HepG2 (cell line): Measurements from ENCODE around the gene ACP2. TPM values are rescaled to one million over a fixed set of nuclear protein-coding genes. Genes with fewer than 3 reads are reported as not detected.
A peak's percentile ranks its signal among the peaks of the same experiment; 100 is the strongest.

Experiments used
- CCAR2 ChIP-seq: fragments of 200-400 bp; formaldehyde crosslinking; optimal IDR thresholded peaks from 2 replicates; pipeline ENCODE3; 2018; ENCODE audit warnings: low read depth, mild to moderate bottlenecking, low read length, moderate library complexity
- CEBPB ChIP-seq: IDR thresholded peaks from 2 replicates; pipeline ENCODE4 v1.6.1; 2011; ENCODE audit warnings: low read depth, low read length, improper control_type of control experiment, borderline replicate concordance
- CENPX ChIP-seq: sonication (generic); formaldehyde crosslinking; IDR thresholded peaks from 2 replicates; pipeline ENCODE4 v1.9.0; 2021; ENCODE audit warnings: mild to moderate bottlenecking, missing genetic modification reagents, moderate library complexity
- KDM2A ChIP-seq: sonication (generic); formaldehyde crosslinking; IDR thresholded peaks from 2 replicates; pipeline ENCODE4 v1.4.0; 2020; ENCODE audit warnings: low read depth, missing genetic modification reagents, borderline replicate concordance
- KDM5A ChIP-seq: fragments of 200-600 bp; sonication (generic); IDR thresholded peaks from 2 replicates; pipeline ENCODE4 v1.7.0; 2018; ENCODE audit warnings: antibody characterized with exemption, mild to moderate bottlenecking, low read length, borderline replicate concordance
- NPAS2 ChIP-seq: sonication (generic); formaldehyde crosslinking; IDR thresholded peaks from 2 replicates; pipeline ENCODE4 v1.8.0; 2022; ENCODE audit warnings: mild to moderate bottlenecking, missing genetic modification reagents, borderline replicate concordance
- NR1H2 ChIP-seq: sonication (generic); formaldehyde crosslinking; IDR thresholded peaks from 2 replicates; pipeline ENCODE4 v1.8.1; 2022; ENCODE audit warnings: low read depth, missing genetic modification reagents, borderline replicate concordance
- NR2F6 ChIP-seq, 2 experiments: IDR thresholded peaks; 2 replicates each; pipeline ENCODE4 v1.6.1; 2016; ENCODE audit warnings: antibody characterized with exemption in 1 of 2, mild to moderate bottlenecking in 1 of 2
- YY1 ChIP-seq: IDR thresholded peaks from 2 replicates; pipeline ENCODE4 v1.6.1; 2011; ENCODE audit warnings: low read length, low read depth, moderate library complexity, mild to moderate bottlenecking; ENCODE audit not compliant: insufficient read depth, insufficient replicate concordance
- ZGPAT ChIP-seq: IDR thresholded peaks from 2 replicates; pipeline ENCODE4 v1.6.1; 2016; ENCODE audit warnings: mild to moderate bottlenecking
- ZNF138 ChIP-seq: sonication (generic); formaldehyde crosslinking; IDR thresholded peaks from 2 replicates; pipeline ENCODE4 v1.5.0; 2020; ENCODE audit warnings: mild to moderate bottlenecking, low read depth, missing genetic modification reagents
- ZNF543 ChIP-seq: sonication (generic); formaldehyde crosslinking; IDR thresholded peaks from 2 replicates; pipeline ENCODE4 v1.4.0; 2020; ENCODE audit warnings: mild to moderate bottlenecking, missing genetic modification reagents
- ZNF703 ChIP-seq: sonication (generic); formaldehyde crosslinking; IDR thresholded peaks from 2 replicates; pipeline ENCODE4 v1.5.1; 2020; ENCODE audit warnings: missing genetic modification reagents, mild to moderate bottlenecking, moderate library complexity, borderline replicate concordance
- ZNF761 ChIP-seq: sonication (generic); formaldehyde crosslinking; conservative IDR thresholded peaks from 2 replicates; pipeline ENCODE4 v1.4.0; 2020; ENCODE audit warnings: mild to moderate bottlenecking, missing genetic modification reagents
- polyA plus RNA-seq, 8 experiments: library from polyadenylated mRNA; depleted of rRNA in 3 of 8; stranded (reverse) in 7 of 8; unstranded in 1 of 8; fragments of >200 nt; fragmentation: Illumina TruSeq in 4 of 8; extraction: Trizol in 4 of 8; gene quantifications; 2 replicates each; pipeline versions ENCODE4 v1.2.1 to v1.2.3, GENCODE V29; 2011 to 2016; ENCODE audit warnings: low read depth in 4 of 8, missing spikeins in 1 of 8, mixed read lengths in 1 of 8; ENCODE audit not compliant: insufficient read depth in 1 of 8
- total RNA-seq, 5 experiments: library from RNA; depleted of rRNA; stranded (reverse); fragments of >200 nt; fragmentation: Illumina TruSeq; extraction: Trizol; gene quantifications; 2 replicates each; pipeline ENCODE4 v1.2.3, GENCODE V29; 2016; ENCODE audit warnings: low read depth in 1 of 5
- TF ChIP-seq, protein P1 (sequence below): sonication (generic); formaldehyde crosslinking; IDR thresholded peaks from 2 replicates; pipeline ENCODE4 v1.4.0; 2020; ENCODE audit warnings: mild to moderate bottlenecking, missing genetic modification reagents

The ACP2 gene
- total and polyA plus RNA-seq, 2 of the 13 experiments (the other 11 are each of a cell fraction or from before 2014, with no cell fraction given): 17.7 to 20.2 TPM

- TF ChIP-seq, protein P1, sequence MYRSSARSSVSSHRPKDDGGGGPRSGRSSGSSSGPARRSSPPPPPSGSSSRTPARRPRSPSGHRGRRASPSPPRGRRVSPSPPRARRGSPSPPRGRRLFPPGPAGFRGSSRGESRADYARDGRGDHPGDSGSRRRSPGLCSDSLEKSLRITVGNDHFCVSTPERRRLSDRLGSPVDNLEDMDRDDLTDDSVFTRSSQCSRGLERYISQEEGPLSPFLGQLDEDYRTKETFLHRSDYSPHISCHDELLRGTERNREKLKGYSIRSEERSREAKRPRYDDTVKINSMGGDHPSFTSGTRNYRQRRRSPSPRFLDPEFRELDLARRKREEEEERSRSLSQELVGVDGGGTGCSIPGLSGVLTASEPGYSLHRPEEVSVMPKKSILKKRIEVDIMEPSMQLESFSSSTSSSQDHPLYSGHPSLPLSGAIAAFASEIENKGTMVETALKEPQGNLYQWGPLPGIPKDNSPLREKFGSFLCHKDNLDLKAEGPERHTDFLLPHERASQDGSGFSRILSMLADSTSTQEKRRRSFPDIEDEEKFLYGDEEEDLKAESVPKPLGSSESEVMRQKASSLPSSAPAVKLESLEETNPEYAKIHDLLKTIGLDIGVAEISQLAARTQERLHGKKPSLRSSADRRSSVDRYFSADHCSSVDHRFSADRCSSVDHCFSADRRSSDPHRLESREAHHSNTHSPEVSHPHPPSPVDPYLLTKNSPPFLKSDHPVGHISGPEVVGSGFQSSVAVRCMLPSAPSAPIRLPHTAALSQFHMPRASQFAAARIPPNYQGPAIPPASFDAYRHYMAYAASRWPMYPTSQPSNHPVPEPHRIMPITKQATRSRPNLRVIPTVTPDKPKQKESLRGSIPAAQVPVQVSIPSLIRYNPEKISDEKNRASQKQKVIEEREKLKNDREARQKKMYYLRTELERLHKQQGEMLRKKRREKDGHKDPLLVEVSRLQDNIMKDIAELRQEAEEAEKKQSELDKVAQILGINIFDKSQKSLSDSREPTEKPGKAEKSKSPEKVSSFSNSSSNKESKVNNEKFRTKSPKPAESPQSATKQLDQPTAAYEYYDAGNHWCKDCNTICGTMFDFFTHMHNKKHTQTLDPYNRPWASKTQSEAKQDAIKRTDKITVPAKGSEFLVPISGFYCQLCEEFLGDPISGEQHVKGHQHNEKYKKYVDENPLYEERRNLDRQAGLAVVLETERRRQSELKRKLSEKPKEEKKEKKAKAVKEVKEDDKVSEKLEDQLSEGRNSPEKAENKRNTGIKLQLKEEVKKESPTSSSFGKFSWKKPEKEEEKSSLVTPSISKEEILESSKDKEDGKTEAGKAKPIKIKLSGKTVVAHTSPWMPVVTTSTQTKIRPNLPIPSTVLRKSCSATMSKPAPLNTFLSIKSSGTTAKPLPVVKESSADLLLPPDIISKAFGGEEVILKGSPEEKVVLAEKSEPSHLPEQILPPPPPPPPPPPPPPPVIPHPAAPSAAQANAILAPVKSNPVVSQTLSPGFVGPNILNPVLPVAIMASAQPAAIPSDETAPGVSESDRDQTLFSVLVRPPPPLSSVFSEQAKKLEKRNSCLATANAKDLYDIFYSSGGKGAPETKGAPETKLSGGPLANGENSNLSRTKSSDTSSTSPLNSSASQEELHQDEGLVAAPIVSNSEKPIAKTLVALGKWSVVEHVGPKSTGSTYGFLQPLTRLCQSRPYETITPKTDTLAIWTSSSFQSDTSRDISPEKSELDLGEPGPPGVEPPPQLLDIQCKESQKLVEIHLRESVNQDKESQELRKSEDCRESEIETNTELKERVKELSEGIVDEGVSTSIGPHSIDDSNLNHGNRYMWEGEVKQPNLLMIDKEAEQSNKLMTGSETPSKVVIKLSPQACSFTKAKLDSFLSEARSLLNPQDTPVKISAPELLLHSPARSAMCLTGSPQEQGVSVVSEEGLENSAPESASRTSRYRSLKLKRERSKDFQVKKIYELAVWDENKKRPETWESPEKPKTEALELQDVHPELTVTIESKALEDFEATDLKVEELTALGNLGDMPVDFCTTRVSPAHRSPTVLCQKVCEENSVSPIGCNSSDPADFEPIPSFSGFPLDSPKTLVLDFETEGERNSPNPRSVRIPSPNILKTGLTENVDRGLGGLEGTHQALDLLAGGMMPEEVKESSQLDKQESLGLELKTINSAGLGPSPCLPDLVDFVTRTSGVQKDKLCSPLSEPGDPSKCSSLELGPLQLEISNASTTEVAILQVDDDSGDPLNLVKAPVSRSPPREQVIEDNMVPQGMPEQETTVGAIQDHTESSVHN: no peak
- TF ChIP-seq YY1: no peak
- no peak for TF ChIP-seq CENPX (CRISPR knock-in tag)
- no peak for TF ChIP-seq NR2F6 (IDR thresholded peaks at IDR 0.05)
- TF ChIP-seq NR2F6 (CRISPR knock-in tag; IDR thresholded peaks at IDR 0.05): peak; percentile 7; the same call in 1 of the 2 replicates
- no peak for TF ChIP-seq NR1H2
- no peak for TF ChIP-seq ZNF138
- no peak for TF ChIP-seq KDM5A
- TF ChIP-seq ZNF703 (CRISPR knock-in tag): no peak
- TF ChIP-seq KDM2A (CRISPR knock-in tag): peak; percentile 91
- no peak for TF ChIP-seq NPAS2 (CRISPR knock-in tag)
- no peak for TF ChIP-seq CCAR2
- no peak for TF ChIP-seq ZGPAT (CRISPR knock-in tag)
- TF ChIP-seq ZNF761 (CRISPR knock-in tag): no peak
- TF ChIP-seq ZNF543: peak; percentile 36; the same call in 1 of the 2 replicates
- TF ChIP-seq CEBPB: no peak
These were observed 20.6 kb upstream of the ACP2 start (continued) for GRCh38 chr11:47269002-47269828.
